ENCODE results near the gene PPFIBP2.
A peak's percentile ranks its signal among the peaks of the same experiment; 100 is the strongest.

PPFIBP2 gene

DNA sequence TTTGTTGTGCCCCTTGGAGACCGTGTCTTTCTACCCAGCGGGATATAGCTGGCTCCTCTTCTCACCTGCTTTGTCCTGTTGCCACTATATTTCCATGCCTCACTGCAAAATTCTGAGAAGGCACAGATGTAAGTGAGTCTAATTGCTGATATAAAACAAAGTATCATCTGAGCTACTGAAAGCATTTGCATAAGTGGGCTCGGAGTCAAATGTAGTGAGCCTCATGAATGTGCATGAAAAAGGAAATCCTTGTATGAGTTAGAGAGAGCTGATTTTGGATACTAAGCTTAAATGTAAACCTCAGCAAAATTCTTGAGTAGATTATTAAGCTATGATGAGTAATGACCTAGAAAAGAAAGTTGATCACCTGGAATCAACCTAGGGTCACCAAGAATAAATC lies 178.6 kb downstream of the PPFIBP2 start:
- CTCF ChIA-PET, result interaction anchor here (1.0 to 5.7 kb wide), 6 partner anchors 17 to 594 kb away, joined by 3 to 36 read pairs (median 5); no protein-coding TSS in a partner anchor
- H3K27ac ChIP-seq (ENCODE audit: extremely low read depth, low read depth, low read length), result no peak overlapping the region
- no peak overlapping the region for H3K4me3 ChIP-seq (ENCODE audit: low read depth, low read length)
- no peaks in the 10 kb centered on the region; the same call in none of the 2 replicates for H3K4me1 ChIP-seq (ENCODE audit: control insufficient read depth, insufficient read depth, low read length)
- no peak for TF ChIP-seq ZNF221 (tag by site-specific recombination; IDR thresholded peaks at IDR 0.05; ENCODE audit: borderline replicate concordance)
- no peak for TF ChIP-seq ZNF175 (tag by site-specific recombination; IDR thresholded peaks at IDR 0.05)
- TF ChIP-seq, protein P1, sequence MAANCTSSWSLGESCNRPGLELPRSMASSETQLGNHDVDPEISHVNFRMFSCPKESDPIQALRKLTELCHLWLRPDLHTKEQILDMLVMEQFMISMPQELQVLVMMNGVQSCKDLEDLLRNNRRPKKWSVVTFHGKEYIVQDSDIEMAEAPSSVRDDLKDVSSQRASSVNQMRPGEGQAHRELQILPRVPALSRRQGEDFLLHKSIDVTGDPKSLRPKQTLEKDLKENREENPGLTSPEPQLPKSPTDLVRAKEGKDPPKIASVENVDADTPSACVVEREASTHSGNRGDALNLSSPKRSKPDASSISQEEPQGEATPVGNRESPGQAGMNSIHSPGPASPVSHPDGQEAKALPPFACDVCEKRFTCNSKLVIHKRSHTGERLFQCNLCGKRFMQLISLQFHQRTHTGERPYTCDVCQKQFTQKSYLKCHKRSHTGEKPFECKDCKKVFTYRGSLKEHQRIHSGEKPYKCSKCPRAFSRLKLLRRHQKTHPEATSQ (tag by site-specific recombination; IDR thresholded peaks at IDR 0.05), result no peak
- no peaks in the 10 kb centered on the region for H3K9me3 ChIP-seq (ENCODE audit: control insufficient read depth, insufficient read depth, low read depth, low read length)
- POLR2A ChIA-PET, result no interaction called here
- no peaks in the 10 kb centered on the region for H3K36me3 ChIP-seq (ENCODE audit: control insufficient read depth in 2 of 2, insufficient read depth in 1 of 2, low read length in 2 of 2)

DNA sequence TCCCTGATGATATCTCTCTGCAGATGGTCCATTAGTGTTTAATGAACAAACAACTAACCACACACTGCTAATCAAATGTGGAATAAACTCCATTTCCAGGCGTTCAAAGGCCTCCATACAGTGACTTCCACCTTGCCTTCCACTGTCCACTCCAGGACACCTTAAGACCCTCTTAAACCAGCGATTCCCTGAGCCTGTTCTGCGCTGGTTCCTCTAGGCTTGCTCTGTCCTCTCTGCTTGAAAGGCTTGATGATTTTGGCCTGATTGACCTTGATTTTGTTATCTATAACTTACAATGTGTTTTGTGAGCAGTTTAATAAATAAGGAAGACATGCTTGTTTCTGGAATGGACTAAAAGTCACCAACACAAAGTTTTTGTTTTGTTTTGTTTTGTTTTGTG lies 180.4 kb downstream of the PPFIBP2 start:
- Histone ChIP-seq H3K4me3 (ENCODE audit: low read depth, low read length) (no peak overlapping the region), H3K9me3 (ENCODE audit: control insufficient read depth, insufficient read depth, low read depth, low read length) (no peaks in the 10 kb centered on the region), H3K36me3 (ENCODE audit: control insufficient read depth in 2 of 2, insufficient read depth in 1 of 2, low read length in 2 of 2) (no peaks in the 10 kb centered on the region), H3K4me1 (ENCODE audit: control insufficient read depth, insufficient read depth, low read length) (no peaks in the 10 kb centered on the region; the same call in none of the 2 replicates), H3K27ac (ENCODE audit: extremely low read depth, low read depth, low read length) (no peak overlapping the region)
- CTCF ChIA-PET, result interaction anchor here (0.6 to 3.1 kb wide), 9 partner anchors 8 to 1379 kb away, joined by 3 to 19 read pairs (median 5); partner anchors contain the start of gene OR2AG1
- TF ChIP-seq ZNF133 (tag by site-specific recombination; IDR thresholded peaks at IDR 0.05) (no peak), ZFP37 (tag by site-specific recombination; IDR thresholded peaks at IDR 0.05) (no peak)
- POLR2A ChIA-PET, result no interaction called here

DNA sequence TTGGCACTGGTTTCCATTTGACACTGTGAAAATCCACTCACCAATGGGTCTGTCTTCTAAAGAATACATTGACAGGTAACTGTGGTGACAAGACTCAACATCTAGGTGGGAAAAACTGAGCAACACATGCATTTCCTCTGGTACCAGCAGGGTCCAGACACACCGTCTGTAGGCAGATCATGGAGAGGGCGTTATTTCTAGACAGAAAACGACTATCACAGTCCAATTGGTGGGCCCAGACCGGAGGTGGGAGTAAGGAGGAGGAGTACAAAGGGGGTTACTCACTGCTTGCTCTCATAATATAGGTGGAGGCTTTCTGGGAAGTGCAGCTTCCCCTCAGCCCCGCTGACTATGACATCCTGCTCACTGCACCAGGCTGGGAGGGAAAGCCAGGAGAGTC lies 182.6 kb downstream of the PPFIBP2 start:
- Histone ChIP-seq H3K4me3 (ENCODE audit: low read depth, low read length) (no peak overlapping the region), H3K36me3 (ENCODE audit: control insufficient read depth in 2 of 2, insufficient read depth in 1 of 2, low read length in 2 of 2) (no peaks in the 10 kb centered on the region), H3K27ac (ENCODE audit: extremely low read depth, low read depth, low read length) (no peak overlapping the region), H3K4me1 (ENCODE audit: control insufficient read depth, insufficient read depth, low read length) (no peaks in the 10 kb centered on the region; the same call in 1 of the 2 replicates), H3K9me3 (ENCODE audit: control insufficient read depth, insufficient read depth, low read depth, low read length) (no peaks in the 10 kb centered on the region)
- no peak for TF ChIP-seq ZNF140 (tag by site-specific recombination; IDR thresholded peaks at IDR 0.05)
- TF ChIP-seq EGR2 (tag by site-specific recombination; IDR thresholded peaks at IDR 0.05; ENCODE audit: low read depth), result peak; percentile 29; the same call in 1 of the 2 replicates
- peak; percentile 44 for TF ChIP-seq ZFHX2 (tag by site-specific recombination; conservative IDR thresholded peaks at IDR 0.05)
- ChIA-PET POLR2A (no interaction called here), CTCF (interaction anchor here (1.6 to 3.1 kb wide), 4 partner anchors 9 to 597 kb away, joined by 3 to 19 read pairs (median 6); no protein-coding TSS in a partner anchor)

Data from HEK293 (cell line).